SK-N-SH (cell line): ENCODE measurements around the gene FECH. TPM values are rescaled to one million over a fixed set of nuclear protein-coding genes. Genes with fewer than 3 reads are reported as not detected.
A peak's percentile ranks its signal among the peaks of the same experiment; 100 is the strongest.

ENCODE experiments used
- CTCF ChIA-PET: fragments of 300-600, 350-600 bp; formaldehyde crosslinking; extraction: SDS; loops from one replicate; lab custom pipeline; 2021; lab: Yijun Ruan, JAX
- POLR2A ChIA-PET: fragments of 350-600 bp; sonication (Branson Sonifier 250); formaldehyde crosslinking; extraction: SDS; loops from one replicate; lab custom pipeline; 2020; ENCODE audit warnings: antibody characterized with exemption, inconsistent platforms; lab: Yijun Ruan, JAX
- DNase-seq: peaks from one replicate; pipeline ENCODE4 v3.0.0; 2012
- H2AFZ ChIP-seq: fragments of 200-600 bp; sonication (generic); 2 replicates; pipeline ENCODE4 v1.8.1; 2016; ENCODE audit warnings: antibody characterized with exemption, mild to moderate bottlenecking, low read depth
- H3F3A ChIP-seq: fragments of 200-600 bp; sonication (generic); replicated peaks from 2 replicates; pipeline ENCODE3; 2016; ENCODE audit warnings: antibody characterized with exemption, mild to moderate bottlenecking; ENCODE audit not compliant: insufficient read depth
- H3K27ac ChIP-seq, 2 experiments: fragments of 200-500 bp in 1 of 2; fragments of 200-600 bp in 1 of 2; sonication (Bioruptor generic) in 1 of 2; sonication (generic), shearing (Covaris generic) in 1 of 2; 2 replicates each; pipeline versions ENCODE4 v1.5.1 to v1.6.1; 2014 to 2016; ENCODE audit warnings: low read depth in 2 of 2, inconsistent platforms in 1 of 2, low read length in 1 of 2, mild to moderate bottlenecking in 1 of 2, mixed read lengths in 1 of 2
- H3K27me3 ChIP-seq: fragments of 200-600 bp; sonication (generic), shearing (Covaris generic); 2 replicates; pipeline ENCODE4 v1.6.1; 2016; ENCODE audit warnings: mixed run types; ENCODE audit not compliant: insufficient read depth
- H3K36me3 ChIP-seq, 2 experiments: fragments of 200-500 bp in 1 of 2; fragments of 200-600 bp in 1 of 2; sonication (Bioruptor generic) in 1 of 2; sonication (generic) in 1 of 2; replicated peaks in 1 of 2; 2 replicates each; pipeline versions ENCODE3 to v1.5.1; 2014 to 2016; ENCODE audit warnings: low read length in 1 of 2, mild to moderate bottlenecking in 1 of 2; ENCODE audit not compliant: insufficient read depth in 2 of 2, control insufficient read depth in 1 of 2
- H3K4me1 ChIP-seq, 2 experiments: fragments of 200-500 bp in 1 of 2; fragments of 200-600 bp in 1 of 2; sonication (Bioruptor generic) in 1 of 2; sonication (generic), shearing (Covaris generic) in 1 of 2; 2 replicates each; pipeline versions ENCODE4 v1.5.1 to v1.6.1; 2014 to 2016; ENCODE audit warnings: low read depth in 1 of 2, low read length in 1 of 2, mixed run types in 1 of 2; ENCODE audit not compliant: insufficient read depth in 2 of 2, control insufficient read depth in 1 of 2
- H3K4me2 ChIP-seq: fragments of 200-600 bp; sonication (generic), shearing (Covaris generic); 2 replicates; pipeline ENCODE4 v1.6.1; 2017; ENCODE audit warnings: mixed run types
- H3K4me3 ChIP-seq, 2 experiments: fragments of 200-500 bp in 1 of 2; fragments of 200-600 bp in 1 of 2; sonication (Bioruptor generic) in 1 of 2; sonication (generic), shearing (Covaris generic) in 1 of 2; 2 replicates each; pipeline versions ENCODE4 v1.5.1 to v1.8.1; 2014 to 2016; ENCODE audit warnings: low read depth in 2 of 2, inconsistent platforms in 1 of 2, low read length in 1 of 2, mild to moderate bottlenecking in 1 of 2, mixed read lengths in 1 of 2, moderate library complexity in 1 of 2
- H3K79me2 ChIP-seq: fragments of 200-600 bp; sonication (generic); 2 replicates; pipeline ENCODE4 v1.8.1; 2017; ENCODE audit warnings: mild to moderate bottlenecking; ENCODE audit not compliant: insufficient read depth
- H3K9ac ChIP-seq: fragments of 200-600 bp; sonication (generic); 2 replicates; pipeline ENCODE4 v1.6.1; 2017; ENCODE audit warnings: mixed run types
- H3K9me2 ChIP-seq: fragments of 200-600 bp; sonication (generic); 2 replicates; pipeline ENCODE4 v1.6.1; 2017; ENCODE audit warnings: mixed run types
- H3K9me3 ChIP-seq: fragments of 200-600 bp; sonication (generic); 2 replicates; pipeline ENCODE4 v1.6.1; 2017; ENCODE audit warnings: mixed run types, mild to moderate bottlenecking, moderate library complexity
- H4K20me1 ChIP-seq: fragments of 200-600 bp; sonication (generic); 2 replicates; pipeline ENCODE4 v1.6.1; 2017; ENCODE audit warnings: mild to moderate bottlenecking, mixed run types; ENCODE audit not compliant: insufficient read depth
- MAX ChIP-seq: IDR thresholded peaks from 2 replicates; pipeline ENCODE4 v1.4.0; 2012; ENCODE audit warnings: low read depth
- MEF2A ChIP-seq: IDR thresholded peaks from 2 replicates; pipeline ENCODE4 v1.4.0; 2012; ENCODE audit warnings: low read depth, borderline replicate concordance
- MXI1 ChIP-seq: IDR thresholded peaks from 2 replicates; pipeline ENCODE4 v1.6.1; 2012; ENCODE audit warnings: mild to moderate bottlenecking, low read depth, low read length, improper control_type of control experiment
- NRF1 ChIP-seq: IDR thresholded peaks from 2 replicates; pipeline ENCODE4 v1.6.1; 2012; ENCODE audit warnings: low read depth, mild to moderate bottlenecking, low read length
- POLR2AphosphoS5 ChIP-seq: IDR thresholded peaks from 2 replicates; pipeline ENCODE4 v1.6.1; 2012; ENCODE audit warnings: low read depth, low read length
- SIN3A ChIP-seq: IDR thresholded peaks from 2 replicates; pipeline ENCODE4 v1.6.1; 2012; ENCODE audit warnings: low read depth, mild to moderate bottlenecking, low read length, moderate library complexity, borderline replicate concordance
- TEAD4 ChIP-seq: IDR thresholded peaks from 2 replicates; pipeline ENCODE4 v1.4.0; 2012; ENCODE audit warnings: mild to moderate bottlenecking, borderline replicate concordance; ENCODE audit not compliant: insufficient read depth
- USF2 ChIP-seq: fragments of 150-350 bp; IDR thresholded peaks from 2 replicates; pipeline ENCODE4 v1.6.1; 2017; ENCODE audit warnings: antibody characterized with exemption, low read length, low read depth, borderline replicate concordance
- YY1 ChIP-seq: IDR thresholded peaks from 2 replicates; pipeline ENCODE4 v1.4.0; 2012; ENCODE audit warnings: low read depth, mild to moderate bottlenecking
- WGBS: methylation state at CpG from one replicate; pipeline ENCODE4 v1.1.6; 2017; ENCODE audit warnings: low lambda C conversion rate; 5-methylcytosine and 5-hydroxymethylcytosine counted together
- polyA plus RNA-seq, 3 experiments: library from polyadenylated mRNA; depleted of rRNA; stranded (reverse); fragments of >200 nt; gene quantifications; 2 replicates each; pipeline ENCODE4 v1.2.3, GENCODE V29; 2012
- TF ChIP-seq, protein P1 (sequence below): IDR thresholded peaks from 2 replicates; pipeline ENCODE4 v1.4.0; 2012; ENCODE audit warnings: low read depth, borderline replicate concordance
- TF ChIP-seq, protein P2 (sequence below): fragments of 150-350 bp; IDR thresholded peaks from 2 replicates; pipeline ENCODE4 v1.6.1; 2016; ENCODE audit warnings: mild to moderate bottlenecking, low read depth, low read length

The FECH gene
- polyA plus RNA-seq, 1 of the 3 experiments (the other 2 are of a cell fraction) = 44.4 TPM

GRCh38 chr18:57630002-57630753, 43.7 kb upstream of the FECH start (continued):
- TF ChIP-seq, protein P1, sequence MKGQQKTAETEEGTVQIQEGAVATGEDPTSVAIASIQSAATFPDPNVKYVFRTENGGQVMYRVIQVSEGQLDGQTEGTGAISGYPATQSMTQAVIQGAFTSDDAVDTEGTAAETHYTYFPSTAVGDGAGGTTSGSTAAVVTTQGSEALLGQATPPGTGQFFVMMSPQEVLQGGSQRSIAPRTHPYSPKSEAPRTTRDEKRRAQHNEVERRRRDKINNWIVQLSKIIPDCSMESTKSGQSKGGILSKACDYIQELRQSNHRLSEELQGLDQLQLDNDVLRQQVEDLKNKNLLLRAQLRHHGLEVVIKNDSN = peak; percentile 67
- TF ChIP-seq, protein P2, sequence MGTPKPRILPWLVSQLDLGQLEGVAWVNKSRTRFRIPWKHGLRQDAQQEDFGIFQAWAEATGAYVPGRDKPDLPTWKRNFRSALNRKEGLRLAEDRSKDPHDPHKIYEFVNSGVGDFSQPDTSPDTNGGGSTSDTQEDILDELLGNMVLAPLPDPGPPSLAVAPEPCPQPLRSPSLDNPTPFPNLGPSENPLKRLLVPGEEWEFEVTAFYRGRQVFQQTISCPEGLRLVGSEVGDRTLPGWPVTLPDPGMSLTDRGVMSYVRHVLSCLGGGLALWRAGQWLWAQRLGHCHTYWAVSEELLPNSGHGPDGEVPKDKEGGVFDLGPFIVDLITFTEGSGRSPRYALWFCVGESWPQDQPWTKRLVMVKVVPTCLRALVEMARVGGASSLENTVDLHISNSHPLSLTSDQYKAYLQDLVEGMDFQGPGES = no peak
- TF ChIP-seq POLR2AphosphoS5 (peak; percentile 59), TEAD4 (no peak), YY1 (peak; percentile 99), SIN3A (peak; percentile 89; the same call in 1 of the 2 replicates), MXI1 (peak; percentile 88), NRF1 (no peak), MEF2A (no peak), MAX (peak; percentile 96)

GRCh38 chr18:57629422-57629821, 42.9 kb upstream of the FECH start:
- Histone ChIP-seq H3K36me3 (no peaks in the 10 kb centered on the region), H3K27me3 (no peaks in the 10 kb centered on the region), H3K9me2 (no peaks in the 10 kb centered on the region), H4K20me1 (no peaks in the 10 kb centered on the region), H3K4me3 (peak overlapping the region; percentile 74 to 88), H3K9me3 (no peaks in the 10 kb centered on the region), H3K4me2 (peak overlapping the region; percentile 77), H2AFZ (peak overlapping the region; percentile 98), H3K27ac (no peak overlapping the region), H3K79me2 (0 out of 2 replicates have a peak, but pooled peaks cover 3% of the 10 kb centered on the region), H3F3A (peaks cover 7% of the 10 kb centered on the region), H3K9ac (no peak overlapping the region), H3K4me1 (peaks cover 0 to 2% of the 10 kb centered on the region in 2 experiments; a peak in 1 of 4 replicates)
- POLR2A ChIA-PET = interaction anchor here (2.3 kb wide), 1 partner anchor 8 kb away, joined by 7 read pairs; the partner anchor contains the start of gene NARS1
- CTCF ChIA-PET = interaction anchor here (0.7 to 1.4 kb wide), 11 partner anchors 8 to 514 kb away, joined by 3 to 4 read pairs (median 3); partner anchors contain the start of gene NARS1
- no peak for DNase-seq
- no peak for TF ChIP-seq USF2
- TF ChIP-seq, protein P2 = 0 out of 2 replicates have a peak, but pooled peaks have one; percentile 6
- 97% methylated on average over 9 of the region's 9 CpGs for WGBS
